Stimulated activated naive CD4-positive, alpha-beta T cell treated with Interleukin-2 at 50 U/mL for 16 hours (primary cell): ENCODE measurements around the gene SF3B4.
"Not testable (repeated sequence)": the region's sequence is repeated elsewhere in the genome, so short reads cannot be mapped to it uniquely, and the experiment has no call there.

Experiments
- DNase-seq: peaks from one replicate; lab custom pipeline; 2025; lab: John Stamatoyannopoulos, UW

SF3B4 gene

DNA sequence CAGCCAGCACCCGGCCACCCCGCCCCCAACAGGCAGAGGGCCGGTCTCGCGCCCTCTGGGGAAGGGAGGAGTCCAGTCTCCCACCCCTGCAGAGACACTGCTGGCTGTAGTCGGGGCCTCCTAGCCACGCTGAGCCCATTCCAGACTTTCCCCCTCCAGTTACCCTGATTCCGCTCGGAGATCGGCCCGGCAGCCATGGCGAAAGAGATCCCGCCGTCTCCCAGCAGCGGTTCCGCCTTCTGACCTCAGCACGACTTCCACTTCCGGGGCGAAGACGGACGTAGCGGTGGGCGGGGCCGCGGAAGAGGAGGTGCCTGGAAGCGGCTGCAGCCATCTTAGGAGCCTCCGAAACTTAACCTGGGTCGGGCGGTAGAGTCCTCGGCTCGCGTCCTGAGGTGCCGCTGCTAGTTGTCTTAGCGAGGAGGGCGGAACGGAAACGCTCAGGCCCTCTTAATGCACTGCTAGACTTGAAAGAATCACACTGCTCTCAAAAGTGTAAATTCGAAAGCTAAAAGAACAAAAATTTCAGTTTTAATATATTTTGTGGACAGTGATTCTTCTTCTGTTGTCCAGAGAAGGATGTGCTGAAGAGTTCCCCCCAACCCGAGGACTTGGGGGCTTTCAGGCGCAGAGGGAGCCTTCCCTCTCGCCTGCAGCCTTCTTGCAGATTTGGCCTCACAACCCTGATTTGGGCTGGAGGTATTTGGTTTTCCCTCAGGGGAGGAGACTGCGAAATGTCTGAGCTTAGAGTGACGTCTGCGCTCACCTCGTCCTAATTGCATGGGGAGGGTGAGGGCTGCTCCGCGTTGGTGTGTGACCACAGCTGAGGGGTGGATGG lies at the start of gene SF3B4:
SF3B4 (minus strand) TSS at position 241 of the 838 bp plus-strand sequence; CDS start at position 197, 44 bp downstream.
- DNase-seq: peak; percentile 95

DNA sequence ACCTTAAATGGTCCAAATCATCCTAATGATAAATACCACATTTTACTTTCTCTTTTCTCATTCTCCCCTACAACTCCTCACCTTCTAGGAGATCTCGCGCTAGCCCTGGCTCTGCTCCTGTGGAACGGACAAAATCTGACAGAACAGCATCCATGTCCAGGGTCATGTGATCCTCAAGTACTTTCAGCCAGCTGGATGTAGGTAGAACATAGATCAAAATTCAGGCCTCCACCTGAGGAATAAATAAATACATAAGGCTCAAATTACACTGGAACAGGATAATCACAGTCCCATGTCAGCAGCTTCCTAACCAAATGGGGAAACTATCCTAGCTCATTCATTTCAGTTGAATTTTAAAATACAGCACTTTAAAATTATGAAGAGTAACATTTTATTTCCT lies 49.7 kb upstream of the SF3B4 start:
- no peak for DNase-seq

DNA sequence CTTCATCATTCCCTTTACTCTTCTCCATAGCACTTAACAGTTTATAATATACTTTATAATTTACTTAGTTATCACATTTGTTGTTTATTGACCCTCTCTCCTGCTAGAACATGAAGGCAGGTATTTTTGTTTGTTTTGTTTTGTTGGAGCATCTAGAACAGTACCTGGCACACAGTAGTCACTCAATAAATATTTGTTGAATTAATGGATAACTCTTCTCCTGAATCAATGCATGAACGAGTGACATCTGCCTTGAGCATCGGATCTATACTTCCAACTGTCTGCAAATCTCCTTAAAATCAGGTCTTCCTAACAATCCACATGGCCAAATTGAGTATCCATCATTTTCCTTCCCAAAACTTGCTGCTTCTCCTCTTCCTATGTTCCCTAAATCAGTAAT lies 44.9 kb upstream of the SF3B4 start:
- no peak for DNase-seq

DNA sequence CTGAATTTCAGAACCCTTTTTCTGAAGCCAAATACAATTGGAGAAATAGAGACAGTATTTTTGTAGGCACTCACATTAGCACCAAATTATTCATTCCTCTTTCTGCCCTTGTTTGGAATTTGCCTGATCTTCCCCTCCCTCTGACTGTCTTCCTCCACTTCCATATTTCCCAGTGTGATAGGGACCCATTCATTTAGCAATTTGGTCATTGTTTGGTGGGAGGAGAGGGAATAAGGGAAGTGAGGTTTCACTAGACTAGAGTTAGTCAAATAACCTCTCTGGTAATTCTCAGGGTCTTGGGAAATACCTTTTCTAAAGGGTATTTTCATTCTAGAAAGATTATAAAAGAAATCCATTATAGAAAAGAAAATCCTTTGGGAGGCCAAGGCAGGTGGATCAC lies 40.0 kb upstream of the SF3B4 start:
- no peak for DNase-seq

DNA sequence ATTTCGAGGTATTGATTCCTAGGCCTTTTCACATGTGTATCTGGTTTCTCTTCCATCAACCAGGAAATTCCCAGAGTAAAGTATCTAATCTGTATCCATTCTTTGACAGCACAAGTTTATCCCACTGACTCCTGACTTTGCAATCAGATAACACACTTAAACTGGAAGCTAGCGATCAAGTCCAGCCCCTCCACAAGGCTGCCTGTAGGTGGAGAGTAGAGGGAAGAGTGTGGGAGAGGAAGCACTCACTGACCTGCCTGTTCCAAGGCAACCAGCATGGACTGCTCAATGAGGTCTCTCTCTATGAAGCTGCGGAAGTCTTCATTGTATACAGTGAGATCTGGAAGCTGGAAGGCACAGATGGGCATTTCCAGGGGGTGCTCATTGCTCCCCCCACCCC lies 39.4 kb upstream of the SF3B4 start:
- DNase-seq: no peak

GRCh38 chr1:149966405-149966804 lies 38.8 kb upstream of the SF3B4 start:
- no peak for DNase-seq

GRCh38 chr1:149965440-149965839 lies 37.8 kb upstream of the SF3B4 start:
- DNase-seq: no peak

GRCh38 chr1:149963358-149963757 lies 35.8 kb upstream of the SF3B4 start:
- DNase-seq: no peak

GRCh38 chr1:149962736-149963135 lies 35.1 kb upstream of the SF3B4 start:
- no peak for DNase-seq

DNA sequence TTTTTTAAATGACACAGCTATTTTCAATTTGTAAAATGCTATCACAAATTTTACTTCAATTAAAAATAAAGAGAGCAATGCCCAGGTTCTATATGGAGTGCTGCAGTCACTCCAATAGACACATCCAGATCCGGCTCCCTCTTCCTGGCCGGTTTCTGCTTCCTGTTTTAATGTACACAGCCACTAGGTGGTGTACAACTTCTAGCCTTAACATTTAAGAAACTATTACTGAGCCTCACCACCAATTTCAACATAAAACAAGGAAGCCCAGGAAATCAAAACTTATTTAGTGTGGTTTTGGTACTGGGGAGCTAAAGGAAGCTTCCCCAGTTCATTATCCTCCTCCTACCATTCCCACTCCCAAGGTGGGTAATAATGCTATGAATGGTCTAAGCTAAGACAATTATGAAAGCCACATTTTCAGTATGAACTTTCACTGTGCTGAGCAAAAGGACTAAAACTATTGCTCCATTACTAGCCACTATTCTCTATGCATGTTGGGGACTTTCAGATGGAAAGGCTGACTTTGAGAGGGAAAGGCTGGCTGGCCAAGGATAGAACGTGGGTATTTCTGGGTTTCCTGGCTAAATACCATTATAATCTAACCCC lies 34.5 kb upstream of the SF3B4 start:
- DNase-seq: peak; percentile 4

DNA sequence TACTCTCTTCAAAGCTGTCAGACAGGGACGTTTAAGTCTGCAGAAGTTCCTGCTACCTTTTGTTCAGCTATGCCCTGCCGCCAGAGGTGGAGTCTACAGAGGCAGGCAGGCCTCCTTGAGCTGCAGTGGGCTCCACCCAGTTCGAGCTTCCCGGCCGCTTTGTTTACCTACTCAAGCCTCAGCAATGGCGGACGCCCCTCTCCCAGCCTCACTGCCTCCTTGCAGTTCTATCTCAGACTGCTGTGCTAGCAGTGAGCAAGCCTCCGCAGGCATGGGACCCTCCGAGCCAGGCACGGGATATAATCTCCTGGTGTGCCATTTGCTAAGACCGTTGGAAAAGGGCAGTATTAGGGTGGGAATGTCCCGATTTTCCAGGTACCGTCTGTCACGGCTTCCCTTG lies 29.9 kb upstream of the SF3B4 start:
- DNase-seq: not testable (repeated sequence)

GRCh38 chr1:149949911-149950310 lies 22.3 kb upstream of the SF3B4 start:
- no peak for DNase-seq

DNA sequence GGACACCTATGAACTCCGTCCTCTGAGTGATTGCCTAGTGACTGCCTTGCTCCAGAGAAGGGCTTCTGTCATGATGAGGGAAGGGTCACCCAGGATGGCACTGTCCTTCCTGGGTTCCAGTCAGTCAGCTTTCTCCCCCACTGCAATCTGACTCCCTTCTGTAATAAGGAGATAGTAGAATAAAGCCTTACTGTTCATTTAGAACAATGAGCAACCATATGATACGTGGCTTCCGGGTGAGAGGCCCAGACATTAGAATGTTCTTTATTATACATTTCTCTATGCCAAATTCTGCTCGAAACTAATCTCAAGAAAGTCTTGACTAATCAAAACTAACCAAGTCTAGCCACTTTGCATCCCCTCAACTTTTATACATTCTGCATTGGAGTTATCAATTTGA lies 17.6 kb upstream of the SF3B4 start:
- no peak for DNase-seq

GRCh38 chr1:149942885-149943284 lies 15.3 kb upstream of the SF3B4 start:
- no peak for DNase-seq

DNA sequence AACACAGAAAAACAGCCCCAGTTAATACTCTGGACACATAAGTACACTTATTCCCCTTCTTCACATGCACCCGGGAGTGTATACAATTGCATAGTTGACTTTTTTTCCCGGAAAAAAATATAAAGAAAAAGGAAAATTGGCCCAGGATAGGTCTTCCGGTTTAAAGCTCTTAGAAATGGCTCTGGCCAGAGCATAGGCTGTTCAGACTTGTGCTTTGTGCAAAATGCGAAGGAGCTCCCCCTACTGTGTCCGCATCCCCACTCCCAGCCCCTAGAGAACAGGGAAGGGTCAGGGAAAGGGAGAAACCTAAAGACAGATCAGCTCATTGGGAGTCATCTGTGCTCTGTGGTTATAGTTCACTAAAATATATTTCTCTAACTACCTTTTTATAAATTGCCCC lies 14.6 kb upstream of the SF3B4 start:
- no peak for DNase-seq

DNA sequence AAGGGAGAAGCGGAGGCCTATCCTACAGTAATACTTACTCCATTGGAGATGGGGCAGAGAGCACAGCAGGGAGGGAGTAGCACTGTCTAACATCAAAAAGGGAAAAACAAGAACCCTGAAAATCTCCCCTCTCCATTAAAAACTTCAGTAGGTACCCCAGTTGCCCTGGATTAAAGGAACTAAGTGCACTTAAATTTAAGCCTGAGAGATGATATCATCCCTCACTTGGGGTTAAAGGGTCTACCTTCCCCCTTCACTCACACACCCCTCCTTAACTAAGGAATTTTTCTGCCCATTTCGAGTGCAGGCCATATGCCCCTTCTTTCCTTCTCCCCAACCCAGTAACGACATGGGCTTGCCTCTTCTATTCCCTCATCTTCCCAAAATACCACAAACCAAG lies 12.8 kb upstream of the SF3B4 start:
- DNase-seq: no peak

DNA sequence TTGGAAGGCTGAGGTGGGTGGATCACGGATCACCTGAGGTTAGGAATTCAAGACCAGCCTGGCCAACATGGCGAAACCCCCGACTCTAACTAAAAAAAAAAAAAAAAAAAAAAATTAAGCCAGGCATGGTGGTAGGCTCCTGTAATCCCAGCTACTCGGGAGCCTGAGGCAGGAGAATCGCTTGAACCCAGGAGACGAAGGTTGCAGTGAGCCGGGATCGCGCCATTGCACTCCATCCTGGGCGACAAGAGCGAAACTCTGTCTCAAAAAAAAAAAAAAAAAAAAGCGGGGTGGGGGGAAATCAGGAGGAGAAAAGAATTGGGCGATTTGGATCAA lies 11.0 kb upstream of the SF3B4 start:
- DNase-seq: not testable (repeated sequence)

- DNase-seq: no peak
Observed at GRCh38 chr1:149937759-149938158, 10.2 kb upstream of the SF3B4 start.

- no peak for DNase-seq
Observed at GRCh38 chr1:149936992-149937705, 9.5 kb upstream of the SF3B4 start.

DNA sequence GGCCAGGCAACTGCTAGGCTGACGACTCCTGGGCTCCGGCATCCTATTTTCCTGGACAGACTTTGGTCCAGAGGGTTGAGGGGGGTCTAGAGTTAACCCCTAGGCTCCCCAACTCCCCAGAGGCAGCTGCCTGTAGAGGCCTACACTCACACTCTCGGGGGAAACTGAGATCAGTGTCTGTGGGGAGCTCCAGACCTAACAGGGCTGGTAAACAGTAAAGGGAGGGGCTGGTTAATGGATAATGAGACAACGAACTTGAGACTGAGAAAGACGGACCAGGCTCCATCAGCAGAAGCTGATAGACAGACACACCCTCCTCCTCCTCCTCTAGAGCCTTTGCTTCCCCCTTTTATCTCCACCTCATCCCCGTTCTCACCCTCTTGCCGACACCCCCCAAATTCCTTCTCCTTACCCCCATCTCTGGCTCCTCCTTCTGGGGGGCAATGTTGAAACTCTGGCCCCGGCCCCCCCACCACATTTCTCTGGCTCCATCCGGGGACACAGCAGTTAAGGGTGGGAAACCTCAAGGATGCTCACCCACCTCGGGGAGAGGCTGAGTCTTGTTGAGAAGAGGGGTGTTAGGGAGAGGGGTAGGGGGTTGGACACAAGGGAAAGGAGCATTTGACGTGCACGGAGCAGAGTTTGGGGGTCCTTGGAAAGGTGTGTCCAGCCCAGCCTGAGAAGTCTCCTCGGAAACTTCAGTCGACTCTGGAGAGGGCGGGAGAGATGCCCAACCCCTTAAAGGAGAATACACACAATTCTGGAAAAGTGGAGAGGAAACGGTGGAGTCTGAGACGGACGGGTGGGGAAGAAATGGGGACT lies 8.8 kb upstream of the SF3B4 start, which contains the start of gene MTMR11:
MTMR11 (minus strand) TSS at position 710 of the 822 bp plus-strand sequence; CDS start at position 478, 232 bp downstream.
- no peak for DNase-seq

DNA sequence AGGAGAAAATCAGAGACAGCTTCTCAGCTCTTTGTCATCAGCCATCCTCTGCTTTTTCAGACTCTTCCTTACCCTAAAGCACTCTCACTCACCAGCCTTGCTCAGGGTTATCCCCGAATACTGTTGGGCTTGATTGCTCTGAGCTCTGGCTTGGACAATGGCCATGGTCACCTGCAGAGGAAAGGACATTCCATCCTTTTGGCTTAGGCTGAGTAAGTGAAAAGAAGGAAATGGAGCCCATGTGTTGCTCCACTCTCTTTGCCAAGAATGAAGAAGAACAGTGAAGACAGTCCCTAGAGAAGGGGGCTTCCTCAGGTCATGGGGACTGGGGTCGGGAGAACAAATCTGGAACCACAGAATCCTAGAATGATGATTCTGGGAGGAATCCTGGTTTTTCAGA lies 6.8 kb upstream of the SF3B4 start:
- DNase-seq: no peak

GRCh38 chr1:149933208-149933607 lies 5.6 kb upstream of the SF3B4 start:
- DNase-seq: no peak
